ENCODE results near the gene PHYHIPL. TPM values are rescaled to one million over a fixed set of nuclear protein-coding genes. Genes with fewer than 3 reads are reported as not detected.

Gene PHYHIPL
- total RNA-seq, 1 donor from 2014 or later: 0.34 TPM

DNA sequence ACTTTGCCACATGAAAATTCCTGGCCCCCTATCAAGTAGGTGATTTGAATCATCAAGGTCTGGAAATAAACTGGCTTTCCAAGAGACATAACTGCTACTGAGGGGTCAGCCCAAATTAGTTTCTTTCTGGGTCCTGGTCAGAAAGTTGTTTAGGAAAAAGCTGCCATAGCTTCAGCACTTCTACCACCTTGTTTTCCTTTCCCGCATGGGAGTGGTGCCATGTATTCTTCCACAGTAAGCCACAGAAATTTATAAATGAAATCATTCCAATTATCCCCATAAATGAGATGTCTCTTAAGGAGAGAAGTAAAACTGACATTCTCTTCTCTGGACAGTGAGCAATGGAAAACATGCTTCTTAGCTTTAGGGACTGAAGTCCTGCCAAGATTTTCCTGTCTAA is 80.8 kb downstream of the PHYHIPL start:
- no peak overlapping the region for H3K4me3 Mint-ChIP-seq (ENCODE audit: unreplicated experiment)
- H3K4me1 Mint-ChIP-seq (ENCODE audit: low read depth, unreplicated experiment): no peaks in the 10 kb centered on the region
- H3K36me3 Mint-ChIP-seq (ENCODE audit: low read depth, unreplicated experiment): peaks cover 10% of the 10 kb centered on the region
- no peak overlapping the region for H3K9ac ChIP-seq (ENCODE audit: low read length)
- DNase-seq (ENCODE audit: low read depth) (no peak), FAIRE-seq (no peak)
- H3K9me3 Mint-ChIP-seq (ENCODE audit: unreplicated experiment): no peaks in the 10 kb centered on the region
- no peaks in the 10 kb centered on the region for H3K79me2 ChIP-seq (ENCODE audit: insufficient read depth, low read length)
- H4K20me1 ChIP-seq (ENCODE audit: insufficient read depth, low read length): no peaks in the 10 kb centered on the region
- H3K4me1 ChIP-seq (ENCODE audit: insufficient read depth, low read length): no peaks in the 10 kb centered on the region
- no peak overlapping the region for H3K27ac Mint-ChIP-seq (ENCODE audit: unreplicated experiment)
- no peak overlapping the region for H3K4me2 ChIP-seq (ENCODE audit: low read length)
- no peaks in the 10 kb centered on the region for H3K27me3 ChIP-seq (ENCODE audit: insufficient read depth, low read length)
- H3K36me3 ChIP-seq (ENCODE audit: insufficient read depth, low read length): no peaks in the 10 kb centered on the region
- H3K9me3 ChIP-seq (ENCODE audit: insufficient read depth, low read depth, low read length): no peaks in the 10 kb centered on the region
- no peak overlapping the region for H3K4me3 ChIP-seq (ENCODE audit: insufficient read depth, low read depth, low read length)
- no peak overlapping the region for H3K27ac ChIP-seq (ENCODE audit: low read depth, low read length)
- no peak overlapping the region for H2AFZ ChIP-seq (ENCODE audit: low read depth, low read length)
- no peak for TF ChIP-seq EZH2 (IDR thresholded peaks at IDR 0.05; ENCODE audit: insufficient read depth, low read length)
- TF ChIP-seq CTCF (IDR thresholded peaks at IDR 0.05; ENCODE audit: insufficient read depth, low read depth, low read length): no peak
- no peaks in the 10 kb centered on the region for H3K27me3 Mint-ChIP-seq (ENCODE audit: low read depth, unreplicated experiment)

DNA sequence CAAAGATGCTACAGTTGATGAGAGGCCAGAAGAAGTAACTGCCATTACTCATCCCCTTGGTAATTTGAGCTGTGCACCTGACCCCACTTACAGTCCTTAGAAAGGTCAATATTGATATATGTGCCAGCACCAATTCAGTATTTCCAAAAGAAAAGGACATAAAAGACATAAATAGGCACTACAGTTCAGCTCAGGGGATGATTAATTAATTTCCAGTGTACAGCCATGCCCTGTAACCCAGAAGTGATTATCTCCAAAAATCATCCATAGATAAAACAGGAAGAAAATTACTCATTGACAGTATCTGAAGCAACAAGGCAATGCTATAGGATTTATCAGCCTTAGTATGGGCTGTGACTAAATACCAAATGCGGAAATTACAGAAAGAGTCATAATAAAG is 82.4 kb downstream of the PHYHIPL start:
- H3K27ac ChIP-seq (ENCODE audit: low read depth, low read length): no peak overlapping the region
- no peaks in the 10 kb centered on the region for H3K27me3 Mint-ChIP-seq (ENCODE audit: low read depth, unreplicated experiment)
- H3K27ac Mint-ChIP-seq (ENCODE audit: unreplicated experiment): no peak overlapping the region
- no peak overlapping the region for H2AFZ ChIP-seq (ENCODE audit: low read depth, low read length)
- no peaks in the 10 kb centered on the region for H3K9me3 Mint-ChIP-seq (ENCODE audit: unreplicated experiment)
- FAIRE-seq: no peak
- H4K20me1 ChIP-seq (ENCODE audit: insufficient read depth, low read length): no peaks in the 10 kb centered on the region
- no peaks in the 10 kb centered on the region for H3K79me2 ChIP-seq (ENCODE audit: insufficient read depth, low read length)
- H3K4me1 Mint-ChIP-seq (ENCODE audit: low read depth, unreplicated experiment): no peaks in the 10 kb centered on the region
- DNase-seq (ENCODE audit: low read depth): no peak
- H3K4me1 ChIP-seq (ENCODE audit: insufficient read depth, low read length): no peaks in the 10 kb centered on the region
- no peak overlapping the region for H3K4me3 ChIP-seq (ENCODE audit: insufficient read depth, low read depth, low read length)
- H3K4me3 Mint-ChIP-seq (ENCODE audit: unreplicated experiment): no peak overlapping the region
- H3K36me3 Mint-ChIP-seq (ENCODE audit: low read depth, unreplicated experiment): peaks cover 11% of the 10 kb centered on the region
- H3K9me3 ChIP-seq (ENCODE audit: insufficient read depth, low read depth, low read length): no peaks in the 10 kb centered on the region
- TF ChIP-seq EZH2 (IDR thresholded peaks at IDR 0.05; ENCODE audit: insufficient read depth, low read length): no peak
- no peak for TF ChIP-seq CTCF (IDR thresholded peaks at IDR 0.05; ENCODE audit: insufficient read depth, low read depth, low read length)
- no peak overlapping the region for H3K9ac ChIP-seq (ENCODE audit: low read length)
- H3K36me3 ChIP-seq (ENCODE audit: insufficient read depth, low read length): no peaks in the 10 kb centered on the region
- H3K4me2 ChIP-seq (ENCODE audit: low read length): no peak overlapping the region
- no peaks in the 10 kb centered on the region for H3K27me3 ChIP-seq (ENCODE audit: insufficient read depth, low read length)

DNA sequence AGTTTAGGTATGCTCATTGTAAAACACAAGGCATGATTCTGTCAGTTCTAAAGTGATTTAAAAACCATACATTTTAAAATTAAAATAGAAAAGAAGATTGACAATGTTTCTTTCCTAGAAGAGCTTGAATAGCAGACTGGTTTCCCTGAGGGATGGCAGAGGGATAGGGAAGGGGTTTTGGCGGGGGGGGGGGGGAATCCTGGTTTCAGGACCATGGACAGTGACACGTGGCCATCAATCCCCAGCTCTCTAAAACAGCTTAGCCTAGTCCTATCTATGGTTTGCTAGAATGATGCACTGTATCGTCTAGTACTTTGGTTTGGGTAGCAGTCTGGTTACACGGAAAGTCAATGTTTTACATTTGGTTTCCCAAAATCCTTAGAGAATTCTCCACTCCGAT is 88.7 kb downstream of the PHYHIPL start:
- Histone ChIP-seq H3K27me3 (ENCODE audit: insufficient read depth, low read length) (no peaks in the 10 kb centered on the region), H3K79me2 (ENCODE audit: insufficient read depth, low read length) (no peaks in the 10 kb centered on the region), H3K36me3 (ENCODE audit: insufficient read depth, low read length) (no peaks in the 10 kb centered on the region), H3K4me3 (ENCODE audit: insufficient read depth, low read depth, low read length) (no peak overlapping the region), H3K9ac (ENCODE audit: low read length) (no peak overlapping the region), H2AFZ (ENCODE audit: low read depth, low read length) (no peak overlapping the region), H3K4me2 (ENCODE audit: low read length) (no peak overlapping the region), H3K27ac (ENCODE audit: low read depth, low read length) (no peak overlapping the region), H3K4me1 (ENCODE audit: insufficient read depth, low read length) (no peaks in the 10 kb centered on the region), H3K9me3 (ENCODE audit: insufficient read depth, low read depth, low read length) (no peaks in the 10 kb centered on the region), H4K20me1 (ENCODE audit: insufficient read depth, low read length) (no peaks in the 10 kb centered on the region)
- Mint-ChIP-seq H3K27ac (ENCODE audit: unreplicated experiment) (no peak overlapping the region), H3K4me3 (ENCODE audit: unreplicated experiment) (no peak overlapping the region), H3K27me3 (ENCODE audit: low read depth, unreplicated experiment) (no peaks in the 10 kb centered on the region), H3K36me3 (ENCODE audit: low read depth, unreplicated experiment) (peaks cover 27% of the 10 kb centered on the region), H3K4me1 (ENCODE audit: low read depth, unreplicated experiment) (no peaks in the 10 kb centered on the region), H3K9me3 (ENCODE audit: unreplicated experiment) (no peaks in the 10 kb centered on the region)
- TF ChIP-seq EZH2 (IDR thresholded peaks at IDR 0.05; ENCODE audit: insufficient read depth, low read length) (no peak), CTCF (IDR thresholded peaks at IDR 0.05; ENCODE audit: insufficient read depth, low read depth, low read length) (no peak)
- FAIRE-seq: peak; percentile 17
- no peak for DNase-seq (ENCODE audit: low read depth)
